Activated naive CD4-positive, alpha-beta T cell treated with anti-CD3 and anti-CD28 coated beads for 36 hours (primary cell): ENCODE data around the gene WDR45B. TPM values are rescaled to one million over a fixed set of nuclear protein-coding genes. Genes with fewer than 3 reads are reported as not detected.

Source experiments
- CTCF ChIA-PET: fragments of 350-600 bp; sonication (Branson Sonifier 250); formaldehyde crosslinking; loops from one replicate; lab custom pipeline; 2021; ENCODE audit warnings: antibody characterized with exemption; lab: Charles Lee
- DNase-seq: peaks from one replicate; pipeline ENCODE4 v3.0.0-alpha.2; 2020
- H3K27ac Mint-ChIP-seq: one replicate; pipeline ENCODE4 v1.8.0; 2021; ENCODE audit warnings: mild to moderate bottlenecking, mixed read lengths
- H3K27me3 Mint-ChIP-seq: one replicate; pipeline ENCODE4 v1.8.0; 2021; ENCODE audit warnings: low read depth, mixed read lengths
- H3K36me3 Mint-ChIP-seq: one replicate; pipeline ENCODE4 v1.8.0; 2021; ENCODE audit warnings: low read depth, mixed read lengths
- H3K4me1 Mint-ChIP-seq: one replicate; pipeline ENCODE4 v1.8.0; 2021; ENCODE audit warnings: low read depth, mixed read lengths
- H3K4me3 Mint-ChIP-seq: one replicate; pipeline ENCODE4 v1.8.0; 2021; ENCODE audit warnings: mild to moderate bottlenecking, moderate library complexity, mixed read lengths
- H3K9me3 Mint-ChIP-seq: one replicate; pipeline ENCODE4 v1.8.0; 2021; ENCODE audit warnings: mixed read lengths
- intact Hi-C: fragments of 100-400 bp; cut with micrococcal nuclease; formaldehyde crosslinking; loops from one replicate; pipeline ENCODE4 v1.15.1; 2023
- total RNA-seq, 2 experiments: library from RNA; stranded (reverse); gene quantifications; one replicate each; pipeline ENCODE4 v1.2.3, GENCODE V29; 2021

The WDR45B gene
- total RNA-seq, 2 experiments from 2014 or later = 23.2 to 25.0 TPM

GRCh38 chr17:82599674-82600661, 48.3 kb downstream of the WDR45B start:
- intact Hi-C loops = no loop called here
- H3K27ac Mint-ChIP-seq = no peak overlapping the region
- no peak for DNase-seq
- H3K4me1 Mint-ChIP-seq = peaks cover 12% of the 10 kb centered on the region
- no peak overlapping the region for H3K4me3 Mint-ChIP-seq
- CTCF ChIA-PET = interaction anchor here (0.6 kb wide), 1 partner anchor 206 kb away, joined by 3 read pairs; no protein-coding TSS in a partner anchor
- no peaks in the 10 kb centered on the region for H3K9me3 Mint-ChIP-seq
- H3K27me3 Mint-ChIP-seq = no peaks in the 10 kb centered on the region
- peaks cover 22% of the 10 kb centered on the region for H3K36me3 Mint-ChIP-seq

GRCh38 chr17:82598256-82599119, 49.8 kb downstream of the WDR45B start:
- Mint-ChIP-seq H3K36me3 (peaks cover 29% of the 10 kb centered on the region), H3K4me3 (no peak overlapping the region), H3K4me1 (peaks cover 19% of the 10 kb centered on the region), H3K9me3 (no peaks in the 10 kb centered on the region), H3K27me3 (no peaks in the 10 kb centered on the region), H3K27ac (no peak overlapping the region)
- DNase-seq = no peak
- CTCF ChIA-PET = no interaction called here
- intact Hi-C loops = no loop called here

- Mint-ChIP-seq H3K27me3 (no peaks in the 10 kb centered on the region), H3K9me3 (no peaks in the 10 kb centered on the region), H3K27ac (no peak overlapping the region), H3K4me1 (peaks cover 25% of the 10 kb centered on the region), H3K4me3 (no peak overlapping the region), H3K36me3 (peaks cover 21% of the 10 kb centered on the region)
- no peak for DNase-seq
- CTCF ChIA-PET = no interaction called here
- intact Hi-C loops = no loop called here
Observed at GRCh38 chr17:82596837-82597672, 51.2 kb downstream of the WDR45B start.

GRCh38 chr17:82596296-82596695, 51.9 kb downstream of the WDR45B start:
- Mint-ChIP-seq H3K36me3 (peaks cover 14% of the 10 kb centered on the region), H3K27me3 (no peaks in the 10 kb centered on the region), H3K9me3 (no peaks in the 10 kb centered on the region), H3K27ac (no peak overlapping the region), H3K4me1 (peaks cover 31% of the 10 kb centered on the region), H3K4me3 (no peak overlapping the region)
- intact Hi-C loops = no loop called here
- DNase-seq = no peak
- CTCF ChIA-PET = no interaction called here

- H3K4me3 Mint-ChIP-seq = no peak overlapping the region
- H3K27ac Mint-ChIP-seq = no peak overlapping the region
- DNase-seq = no peak
- no peaks in the 10 kb centered on the region for H3K27me3 Mint-ChIP-seq
- no peaks in the 10 kb centered on the region for H3K9me3 Mint-ChIP-seq
- H3K36me3 Mint-ChIP-seq = peaks cover 14% of the 10 kb centered on the region
- H3K4me1 Mint-ChIP-seq = peaks cover 31% of the 10 kb centered on the region
- intact Hi-C loops = no loop called here
- CTCF ChIA-PET = no interaction called here
Observed at GRCh38 chr17:82595893-82596292, 52.4 kb downstream of the WDR45B start.

- DNase-seq = no peak
- Mint-ChIP-seq H3K36me3 (peaks cover 14% of the 10 kb centered on the region), H3K4me1 (peaks cover 31% of the 10 kb centered on the region), H3K4me3 (peak overlapping the region; percentile 47), H3K9me3 (no peaks in the 10 kb centered on the region), H3K27ac (peak overlapping the region; percentile 70), H3K27me3 (no peaks in the 10 kb centered on the region)
- intact Hi-C loops = no loop called here
- CTCF ChIA-PET = no interaction called here
Observed at GRCh38 chr17:82594571-82594970, 53.7 kb downstream of the WDR45B start.

GRCh38 chr17:82593590-82594087, 54.6 kb downstream of the WDR45B start:
- DNase-seq = no peak
- Mint-ChIP-seq H3K36me3 (peaks cover 14% of the 10 kb centered on the region), H3K9me3 (no peaks in the 10 kb centered on the region), H3K27ac (peak overlapping the region; percentile 86), H3K4me3 (peak overlapping the region; percentile 68), H3K27me3 (no peaks in the 10 kb centered on the region), H3K4me1 (peaks cover 33% of the 10 kb centered on the region)
- CTCF ChIA-PET = no interaction called here
- intact Hi-C loops = no loop called here

- DNase-seq = peak; percentile 75
- no peaks in the 10 kb centered on the region for H3K27me3 Mint-ChIP-seq
- intact Hi-C loops = no loop called here
- CTCF ChIA-PET = no interaction called here
- H3K4me3 Mint-ChIP-seq = peak overlapping the region; percentile 68
- no peaks in the 10 kb centered on the region for H3K9me3 Mint-ChIP-seq
- H3K36me3 Mint-ChIP-seq = peaks cover 14% of the 10 kb centered on the region
- peak overlapping the region; percentile 86 for H3K27ac Mint-ChIP-seq
- H3K4me1 Mint-ChIP-seq = peaks cover 39% of the 10 kb centered on the region
Observed at GRCh38 chr17:82592767-82593589, 55.3 kb downstream of the WDR45B start.

GRCh38 chr17:82592289-82592766, 55.9 kb downstream of the WDR45B start:
- Mint-ChIP-seq H3K36me3 (peaks cover 14% of the 10 kb centered on the region), H3K27me3 (no peaks in the 10 kb centered on the region), H3K27ac (peak overlapping the region; percentile 86), H3K9me3 (no peaks in the 10 kb centered on the region), H3K4me3 (no peak overlapping the region), H3K4me1 (peaks cover 41% of the 10 kb centered on the region)
- no peak for DNase-seq
- intact Hi-C loops = no loop called here
- CTCF ChIA-PET = interaction anchor here (0.6 kb wide), 1 partner anchor 114 kb away, joined by 3 read pairs; no protein-coding TSS in a partner anchor

- no peak overlapping the region for H3K4me3 Mint-ChIP-seq
- H3K9me3 Mint-ChIP-seq = no peaks in the 10 kb centered on the region
- no peaks in the 10 kb centered on the region for H3K27me3 Mint-ChIP-seq
- peaks cover 47% of the 10 kb centered on the region for H3K4me1 Mint-ChIP-seq
- no peak for DNase-seq
- CTCF ChIA-PET = no interaction called here
- H3K27ac Mint-ChIP-seq = peak overlapping the region; percentile 86
- H3K36me3 Mint-ChIP-seq = peaks cover 18% of the 10 kb centered on the region
- intact Hi-C loops = no loop called here
Observed at GRCh38 chr17:82590881-82591539, 57.2 kb downstream of the WDR45B start.
